Measurements from ENCODE around the gene RBM18.

Gene RBM18

DNA sequence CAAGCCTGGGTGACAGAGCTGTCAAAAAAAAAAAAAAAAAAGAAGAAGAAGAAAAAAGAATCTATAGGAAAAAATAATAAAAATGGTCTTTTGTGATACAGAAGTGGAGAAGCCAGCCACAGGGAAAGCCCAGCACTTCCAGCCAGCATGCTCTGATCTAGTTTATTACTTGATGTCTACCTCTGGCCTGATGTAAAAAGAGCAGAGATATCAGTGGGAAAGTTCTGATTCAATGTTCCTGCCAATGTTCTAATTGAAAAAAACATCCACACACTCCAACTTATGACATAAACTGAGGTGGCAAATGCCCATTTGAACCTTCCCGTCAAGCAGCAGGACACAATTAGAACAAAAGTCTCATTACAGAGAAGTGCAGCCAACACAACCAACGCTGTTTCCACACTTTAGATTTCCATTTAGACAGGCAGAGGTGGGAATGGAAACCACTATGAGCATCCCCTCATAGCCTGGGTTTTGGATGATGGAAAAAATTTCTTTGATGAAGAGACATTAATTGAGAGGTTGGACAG is 5.7 kb downstream of the RBM18 start:
- DNase-seq: no peak

DNA sequence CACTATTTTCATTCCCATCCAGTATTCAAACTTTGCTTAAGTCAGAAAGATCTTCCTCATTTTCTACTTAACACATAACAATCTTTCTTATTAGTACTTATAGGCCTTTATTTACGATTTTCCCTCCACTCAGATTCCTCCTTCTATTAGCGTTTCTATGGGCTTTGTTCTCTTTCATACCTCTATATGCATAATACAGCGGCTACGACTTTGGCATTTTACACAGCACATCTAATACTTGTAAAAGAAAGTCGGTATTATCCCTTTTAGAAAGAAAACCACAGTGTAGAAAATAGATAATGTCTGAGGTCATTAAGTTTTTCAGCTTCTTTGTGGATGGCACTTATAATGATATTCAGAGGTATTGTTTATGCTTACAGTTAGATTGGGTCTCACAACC is 8.4 kb downstream of the RBM18 start:
- no peak for DNase-seq

DNA sequence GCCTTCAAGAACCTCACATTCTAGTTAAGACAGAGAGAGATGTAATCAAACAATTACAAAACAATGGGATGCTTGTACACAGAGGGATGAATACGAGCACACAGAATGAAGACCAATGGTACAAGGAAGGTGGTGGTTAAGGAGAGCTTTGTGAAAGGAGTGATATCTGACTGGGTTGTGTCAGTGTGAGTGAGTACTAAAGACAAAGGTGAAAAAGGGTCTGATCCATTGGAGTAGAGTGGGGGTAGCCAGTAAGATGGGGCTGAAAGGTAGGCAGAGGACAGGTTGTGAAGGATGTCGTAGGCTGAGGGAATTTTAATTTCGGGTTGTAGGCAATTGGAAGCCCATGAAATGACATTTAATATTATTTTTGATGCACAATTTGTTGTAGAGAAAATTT is 9.9 kb downstream of the RBM18 start:
- no peak for DNase-seq

DNA sequence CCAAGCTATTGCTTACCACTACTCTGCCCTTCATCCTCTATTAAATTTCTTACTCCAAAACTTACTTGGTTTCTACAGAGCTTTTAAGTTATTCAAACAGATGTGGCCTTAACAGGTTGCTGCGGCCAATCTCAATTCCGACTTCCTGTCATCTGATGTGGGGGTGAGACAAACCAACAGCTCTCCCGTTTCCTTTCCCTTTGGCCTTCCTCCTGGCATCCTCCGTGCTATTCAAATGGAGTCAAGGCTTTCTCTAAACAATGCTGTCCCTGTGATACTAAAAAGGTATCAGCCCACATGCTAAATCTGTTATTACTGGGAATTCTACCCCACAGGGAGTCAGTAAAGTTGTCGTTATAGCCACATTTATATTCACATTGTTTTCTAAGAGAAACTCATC is 11.8 kb downstream of the RBM18 start:
- DNase-seq: no peak

DNA sequence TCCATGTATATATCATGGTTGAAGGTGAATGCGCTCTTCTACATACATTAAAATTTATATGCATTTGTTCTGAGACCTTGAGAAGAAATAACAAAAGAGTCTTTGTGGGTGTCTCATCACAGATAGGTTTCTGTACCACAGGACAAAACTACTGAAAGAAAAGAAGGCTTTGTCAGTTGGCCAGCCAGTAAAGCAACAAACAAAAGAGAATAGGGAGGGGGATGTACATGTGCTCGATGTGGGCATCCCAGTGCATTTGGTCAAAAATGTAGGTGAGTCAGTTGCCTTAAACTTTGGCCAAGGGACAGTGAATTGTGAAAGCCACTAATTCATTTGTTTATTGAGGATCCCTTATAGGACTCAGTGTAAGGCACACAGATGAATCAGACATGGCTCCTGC is 13.3 kb downstream of the RBM18 start:
- no peak for DNase-seq

GRCh38 chr9:122248448-122248865 is 16.2 kb downstream of the RBM18 start:
- no peak for DNase-seq

- no peak for DNase-seq
Observed at GRCh38 chr9:122246666-122247065, 18.0 kb downstream of the RBM18 start.

DNA sequence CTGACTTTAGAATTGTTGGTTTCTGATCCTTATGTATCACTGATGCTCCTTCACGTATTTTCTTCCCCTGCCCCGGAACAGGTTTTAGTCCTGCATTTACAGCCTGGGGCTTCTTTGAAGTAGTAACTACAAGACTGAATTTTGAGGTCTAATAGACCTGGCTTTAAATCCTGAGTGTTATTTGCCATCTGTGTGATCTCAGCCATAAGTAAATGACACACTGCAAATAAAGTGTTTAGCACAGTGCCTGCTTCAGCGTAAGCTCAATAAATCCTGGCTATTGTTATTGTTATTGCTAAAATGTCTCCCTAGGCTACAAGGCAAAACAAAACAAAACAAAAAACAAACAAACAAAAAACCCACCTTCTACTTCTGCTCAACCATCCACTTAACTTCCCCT is 20.3 kb downstream of the RBM18 start:
- DNase-seq: no peak

DNA sequence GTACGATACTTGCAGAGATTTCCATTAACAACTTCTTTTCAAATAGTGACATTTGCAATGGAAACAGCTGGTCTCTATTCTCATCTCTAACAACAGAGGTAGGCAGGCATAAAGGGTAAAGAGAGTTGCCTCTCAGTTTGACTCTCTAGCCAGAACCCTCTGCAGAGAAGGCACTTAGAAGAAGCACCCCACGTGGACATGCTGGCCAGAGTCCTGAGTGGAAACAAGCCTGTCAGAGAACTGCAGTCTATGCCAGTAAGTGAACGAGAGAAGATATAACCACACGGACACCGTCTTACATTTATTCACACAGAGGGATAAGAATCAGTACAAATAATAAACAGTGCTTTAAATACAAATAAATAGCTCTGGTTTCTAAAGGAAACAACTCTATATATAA is 24.9 kb downstream of the RBM18 start:
- no peak for DNase-seq

GRCh38 chr9:122236681-122237080 is 28.0 kb downstream of the RBM18 start:
- no peak for DNase-seq

GRCh38 chr9:122234022-122234748 is 30.5 kb downstream of the RBM18 start:
- DNase-seq: no peak

DNA sequence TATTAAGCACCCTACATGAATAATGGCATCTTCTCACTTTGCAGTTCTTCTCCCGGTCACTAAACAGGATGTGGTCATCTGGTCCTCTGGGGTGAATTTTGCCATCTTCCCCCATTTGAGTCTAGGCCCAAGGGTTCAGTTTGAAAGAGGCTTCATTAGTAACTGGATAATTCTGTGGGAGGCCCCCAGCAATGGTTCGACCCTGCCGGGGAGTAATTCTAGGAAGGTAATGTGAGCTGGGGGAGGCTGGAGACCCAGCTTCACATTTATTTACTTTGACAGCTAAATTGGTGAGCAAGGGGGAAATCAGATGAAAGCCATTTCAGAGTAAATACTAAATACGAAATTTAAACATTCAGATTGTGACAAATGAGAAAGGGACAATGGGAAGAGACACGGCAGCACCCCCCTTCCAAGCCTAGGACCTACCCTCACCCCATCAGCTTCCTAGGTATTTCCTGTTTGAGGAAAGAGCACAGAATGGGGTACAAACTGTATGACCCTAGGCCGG is 31.8 kb downstream of the RBM18 start:
- no peak for DNase-seq

- no peak for DNase-seq
Observed at GRCh38 chr9:122229485-122229837, 35.2 kb downstream of the RBM18 start.

DNA sequence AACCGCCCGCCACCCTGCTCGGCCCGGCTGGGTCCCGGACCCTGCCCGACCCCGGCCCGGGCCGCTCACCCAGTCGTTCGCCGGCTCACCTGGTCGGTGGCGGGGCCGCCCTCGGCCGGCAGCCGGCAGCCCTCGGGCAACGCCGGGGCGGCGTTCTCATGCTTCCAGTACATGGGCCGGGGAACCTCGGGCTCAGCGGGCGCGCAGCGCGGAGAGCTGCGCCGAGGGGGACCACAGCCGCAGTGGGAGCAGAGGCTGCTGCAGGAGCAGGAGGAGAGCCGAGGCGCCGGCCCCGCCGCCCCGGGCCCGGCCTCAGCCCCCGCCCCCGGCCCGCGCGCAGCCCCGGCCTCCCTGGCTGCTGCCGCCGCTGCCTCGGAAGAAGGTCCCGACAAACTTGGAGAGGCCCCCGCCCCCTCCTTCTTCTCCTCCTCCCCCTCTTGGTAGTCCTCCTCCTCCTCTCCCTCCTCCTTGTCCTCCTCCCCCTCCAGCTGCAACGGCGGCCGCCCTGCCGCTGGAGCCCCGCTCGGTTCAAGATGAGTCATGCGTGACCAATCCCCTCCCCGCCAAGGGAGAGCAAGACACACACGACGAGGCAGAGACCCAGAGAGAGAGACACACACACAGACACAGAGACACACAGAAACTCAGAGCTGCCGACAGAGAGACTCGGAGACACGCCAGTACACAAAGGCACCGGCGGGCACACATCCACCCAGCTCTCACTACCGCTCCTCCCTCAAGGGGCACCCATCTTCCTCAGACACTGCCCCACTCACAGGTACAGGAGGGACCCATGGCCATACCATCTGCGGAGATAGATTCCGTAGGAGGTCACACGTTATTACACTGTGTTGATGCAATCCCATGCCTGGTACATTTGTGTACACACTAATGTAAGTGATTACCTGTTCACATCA is 35.8 kb downstream of the RBM18 start, which contains the start of gene LHX6:
Gene LHX6, minus strand, starts transcription at position 390 of the 917 bp plus-strand sequence. Its CDS starts 217 bp downstream, at position 173.
- no peak for DNase-seq

GRCh38 chr9:122228191-122228567 is 36.5 kb downstream of the RBM18 start:
- no peak for DNase-seq

- DNase-seq: no peak
Observed at GRCh38 chr9:122227575-122227900, 37.1 kb downstream of the RBM18 start.

DNA sequence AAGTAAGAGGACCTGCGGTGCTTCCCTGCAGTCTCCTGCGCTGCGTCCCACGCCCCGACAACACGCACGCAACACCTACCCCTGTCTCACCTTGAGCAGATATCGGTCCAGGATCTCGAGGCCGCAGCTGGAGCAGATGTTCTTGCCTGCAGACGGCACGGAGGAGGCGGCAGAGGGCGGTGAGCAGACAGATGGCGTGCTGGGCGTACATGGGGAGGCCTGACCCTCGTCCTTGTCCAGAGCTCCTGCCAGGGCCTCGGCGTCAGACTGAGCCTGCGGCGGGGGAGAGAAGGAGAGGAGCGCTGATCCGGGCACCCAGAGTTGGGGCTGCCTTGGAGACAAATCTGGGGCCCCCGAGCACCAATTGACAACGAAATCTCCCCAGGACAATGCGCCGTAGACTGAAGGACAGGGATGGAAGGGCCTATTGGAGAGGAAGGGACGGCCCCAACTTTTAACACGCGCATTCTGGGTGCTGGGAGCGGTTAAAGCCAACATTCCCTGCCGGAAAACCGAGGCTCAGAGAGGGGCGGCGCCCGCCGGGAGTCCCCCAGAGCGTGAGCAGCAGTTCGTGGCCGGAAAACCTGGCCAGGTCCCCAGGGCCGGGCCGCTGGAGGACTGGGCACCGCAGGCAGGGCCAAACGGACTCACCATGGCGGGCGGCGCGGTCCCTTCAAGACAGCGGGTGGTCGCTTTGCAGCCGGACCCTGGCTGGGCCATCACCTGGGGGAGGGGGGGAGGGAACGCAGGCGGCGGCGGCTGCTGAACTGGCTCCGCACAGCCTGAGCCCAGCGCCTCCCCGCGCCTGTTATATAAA is 37.7 kb downstream of the RBM18 start:
- no peak for DNase-seq

- no peak for DNase-seq
Observed at GRCh38 chr9:122226142-122226757, 38.4 kb downstream of the RBM18 start.

DNA sequence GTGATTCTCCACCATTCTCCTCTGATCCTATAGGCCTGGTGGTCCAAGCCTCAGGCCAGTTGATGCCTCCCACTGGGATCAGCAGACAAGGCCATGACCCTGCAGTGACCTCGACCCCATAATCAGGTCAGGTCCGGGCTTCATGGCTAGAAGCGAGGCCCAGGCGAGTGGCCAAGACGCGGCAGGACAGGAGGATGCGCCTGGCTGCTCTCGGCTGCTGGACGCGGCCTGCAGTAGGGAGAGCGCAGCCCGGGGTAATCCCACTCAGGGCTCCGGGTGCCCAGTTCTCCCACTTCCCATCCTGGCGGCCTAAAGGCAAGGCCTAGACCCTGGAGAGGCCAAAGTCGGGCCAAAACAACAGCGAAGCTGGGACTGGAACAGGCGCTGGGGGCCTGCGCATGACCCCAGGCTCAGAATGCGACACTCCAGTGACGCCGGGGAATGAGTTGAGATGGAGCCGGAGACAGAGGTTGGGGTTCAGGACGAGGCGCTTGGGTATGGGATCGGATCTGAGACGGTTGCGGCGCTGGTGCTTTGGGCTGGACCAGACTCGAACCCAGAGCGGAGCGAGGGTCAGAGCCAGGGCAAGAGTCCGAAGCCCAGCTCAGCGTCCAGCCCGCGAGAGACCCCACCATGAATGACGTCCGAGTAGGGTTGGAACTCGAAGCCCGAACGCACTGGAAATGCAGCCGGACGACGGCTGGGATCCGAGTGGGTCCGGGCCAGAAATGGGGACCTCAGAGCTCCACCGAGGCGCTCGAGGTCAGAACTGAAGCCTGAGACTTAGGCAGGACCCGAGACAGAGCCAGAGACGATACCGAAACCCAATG is 39.1 kb downstream of the RBM18 start:
- DNase-seq: no peak

DNA sequence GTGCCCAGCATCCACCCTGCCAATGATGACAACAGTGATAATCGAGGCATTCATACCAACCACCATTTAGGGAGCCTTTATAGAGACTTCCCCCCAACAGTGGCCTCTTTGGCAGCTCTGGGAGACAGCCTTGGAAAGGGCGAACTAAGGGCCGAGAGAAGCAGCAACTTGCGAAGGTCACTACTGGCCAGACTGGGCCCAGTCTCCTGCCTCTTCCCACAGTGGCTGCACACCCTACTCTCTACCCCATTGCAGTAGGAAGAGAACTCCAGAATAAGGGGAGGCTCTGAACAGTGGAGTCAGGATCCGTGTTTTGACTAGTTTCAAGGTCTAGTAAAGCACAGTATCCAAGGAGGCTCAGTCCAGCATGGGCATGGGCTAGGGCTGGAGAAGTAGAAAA is 41.2 kb downstream of the RBM18 start:
- no peak for DNase-seq

DNA sequence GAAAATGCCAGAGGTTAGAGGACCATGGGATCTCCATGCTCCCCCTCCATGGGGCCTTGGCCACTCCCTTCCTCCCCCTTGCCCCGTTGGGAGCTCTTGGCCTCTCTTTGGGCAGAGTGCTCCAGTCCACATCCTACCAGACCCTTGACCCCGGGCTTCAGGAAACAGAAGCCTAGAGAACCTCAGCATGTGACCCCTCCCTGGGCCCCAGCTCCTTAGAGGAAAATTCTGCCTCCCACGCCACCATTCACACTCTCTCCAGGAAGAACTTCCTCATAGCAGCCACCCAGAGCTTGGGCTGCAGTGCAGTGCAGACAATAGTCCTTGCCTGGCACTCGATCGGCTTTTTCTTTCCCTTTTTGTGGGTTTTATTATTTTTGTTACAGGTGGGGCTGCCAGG is 41.8 kb downstream of the RBM18 start:
- DNase-seq: no peak

Data from stimulated activated CD4-positive, alpha-beta T cell treated with anti-CD3 and anti-CD28 coated beads, Interleukin-1b, Interleukin-23, amount 100 ng/mL, for 48 hours (primary cell).